HK-2 (cell line): Measurements from ENCODE around the gene LMAN2.
"Not testable (repeated sequence)": the region's sequence is repeated elsewhere in the genome, so short reads cannot be mapped to it uniquely, and the experiment has no call there.

ENCODE experiments used
- DNase-seq: peaks from one replicate; pipeline ENCODE4 v3.0.0-alpha.2; 2018; ENCODE audit not compliant: unreplicated experiment

The LMAN2 gene

GRCh38 chr5:177306674-177307543 is 44.6 kb downstream of the LMAN2 start:
- no peak for DNase-seq

DNA sequence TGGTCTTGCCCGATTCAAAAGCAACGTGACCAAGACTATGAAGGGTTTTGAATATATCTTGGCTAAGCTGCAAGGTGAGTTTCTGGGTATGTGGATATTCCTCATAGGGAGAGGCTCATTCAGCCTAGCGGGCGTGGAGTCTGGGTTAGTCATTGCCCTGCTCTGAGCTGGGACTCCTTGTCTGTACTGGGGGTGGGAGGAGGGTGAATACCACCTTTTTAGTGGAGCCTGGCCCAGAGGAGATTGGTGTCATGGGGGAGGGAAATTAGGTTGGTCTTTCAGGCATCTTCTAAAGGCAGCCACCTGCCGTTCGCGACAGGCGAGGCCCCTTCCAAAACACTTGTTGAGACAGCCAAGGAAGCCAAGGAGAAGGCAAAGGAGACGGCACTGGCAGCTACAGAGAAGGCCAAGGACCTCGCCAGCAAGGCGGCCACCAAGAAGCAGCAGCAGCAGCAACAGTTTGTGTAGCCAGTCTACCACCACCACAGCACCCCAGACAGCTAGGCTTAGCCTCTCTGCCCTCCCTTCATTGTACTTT is 45.3 kb downstream of the LMAN2 start:
- not testable (repeated sequence) for DNase-seq

GRCh38 chr5:177304392-177305119 is 46.9 kb downstream of the LMAN2 start:
- DNase-seq, result no peak

DNA sequence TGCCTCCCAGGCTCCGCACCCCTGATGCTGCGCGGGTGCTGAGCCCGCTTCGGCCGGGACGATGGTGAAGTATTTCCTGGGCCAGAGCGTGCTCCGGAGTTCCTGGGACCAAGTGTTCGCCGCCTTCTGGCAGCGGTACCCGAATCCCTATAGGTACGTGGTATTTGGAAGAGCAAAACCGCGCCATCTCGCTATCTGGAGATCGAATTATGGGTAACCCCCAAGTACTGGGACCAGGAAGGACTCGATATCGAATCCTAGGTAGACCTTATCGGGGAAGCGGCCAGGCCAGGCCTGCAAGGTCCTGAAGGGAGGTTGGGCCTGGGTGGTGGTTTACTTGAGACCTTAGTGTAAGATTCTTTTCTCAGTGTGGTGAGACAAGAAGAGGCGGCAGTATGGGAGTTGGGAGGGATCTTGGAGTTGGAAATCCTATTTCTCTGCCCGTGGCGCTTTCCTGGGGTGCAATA is 47.5 kb downstream of the LMAN2 start:
- no peak for DNase-seq

DNA sequence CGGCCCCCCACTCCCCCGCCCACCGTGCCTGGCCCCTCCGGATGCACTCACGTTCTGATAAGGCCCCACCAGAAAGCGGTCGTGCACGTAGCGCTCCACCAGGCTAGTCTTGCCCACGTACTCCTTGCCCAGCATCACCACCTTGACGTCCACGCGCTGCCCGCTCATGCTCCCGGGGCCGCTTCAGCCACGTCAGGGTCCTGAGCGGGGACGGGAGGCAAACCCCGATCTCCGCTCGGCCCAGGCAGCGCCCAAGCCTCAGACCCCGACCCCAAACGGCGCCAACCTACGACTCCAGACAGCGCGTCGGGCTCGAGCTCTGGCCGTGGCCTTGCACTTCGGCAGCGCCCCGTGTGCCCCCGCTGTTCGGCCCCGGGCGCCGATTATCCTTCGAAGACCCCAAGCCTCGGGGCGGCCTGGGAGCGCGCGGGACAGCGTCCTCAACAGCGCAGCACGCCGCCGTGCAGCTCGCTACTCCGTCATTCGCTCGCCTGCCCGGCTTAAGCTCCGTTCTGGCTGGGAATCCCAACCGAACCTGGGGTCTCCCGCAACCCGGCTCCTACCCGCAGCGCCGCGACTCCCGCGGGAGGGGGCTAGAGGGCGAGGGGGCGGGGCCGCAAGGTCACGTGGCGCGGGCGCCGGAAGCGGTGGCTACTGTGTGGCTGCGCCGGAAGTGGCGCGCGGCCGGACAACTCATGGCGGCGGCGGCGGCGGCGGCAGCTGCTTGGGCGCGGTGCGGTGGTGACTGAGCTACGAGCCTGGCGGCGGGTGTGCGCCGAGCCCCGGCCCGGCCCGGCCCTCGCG is 48.1 kb downstream of the LMAN2 start, which contains the start of the genes PRELID1 and RAB24:
TSS of gene PRELID1 (plus strand) at position 679 of the 804 bp plus-strand sequence. CDS start 187 bp downstream, outside the sequence.
TSS of gene RAB24 (minus strand) at position 599 of the 804 bp plus-strand sequence. CDS start at position 168, 431 bp downstream.
- peak; percentile 80 for DNase-seq

DNA sequence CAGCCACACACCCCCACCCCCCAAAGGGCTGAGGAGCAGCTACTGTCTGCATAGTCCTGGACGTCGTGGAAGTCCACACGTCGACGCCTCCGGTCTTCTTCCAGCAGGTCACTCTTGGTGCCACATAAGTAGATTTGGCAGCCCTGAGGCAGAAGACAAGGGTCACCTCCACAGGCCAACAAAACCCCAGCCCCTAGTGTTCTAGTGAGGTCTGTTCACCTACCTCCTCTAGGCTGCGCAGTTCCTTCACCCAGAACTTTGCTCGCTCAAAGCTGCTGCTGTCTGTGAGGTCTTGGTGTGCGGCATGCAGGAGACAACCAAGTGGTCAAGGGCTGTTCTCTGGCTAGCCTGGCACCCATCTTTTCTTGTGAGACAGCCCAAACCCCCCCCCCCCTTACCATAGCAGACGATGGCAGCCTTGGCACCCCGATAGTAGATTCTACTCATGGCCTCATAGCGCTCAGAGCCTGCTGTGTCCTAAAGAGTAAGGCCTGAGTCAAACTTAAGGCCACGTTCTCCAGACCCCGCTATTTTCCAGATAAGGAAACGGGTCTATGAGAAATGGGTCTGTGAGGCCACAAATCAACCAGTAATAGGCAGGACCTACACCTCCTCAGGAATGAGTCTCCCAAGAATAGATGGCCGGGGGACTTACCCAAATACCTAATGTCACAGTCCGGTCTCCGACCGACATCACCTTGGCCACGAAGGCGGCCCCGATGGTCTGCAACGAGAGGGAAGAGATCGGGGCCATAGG is 48.9 kb downstream of the LMAN2 start:
- no peak for DNase-seq

DNA sequence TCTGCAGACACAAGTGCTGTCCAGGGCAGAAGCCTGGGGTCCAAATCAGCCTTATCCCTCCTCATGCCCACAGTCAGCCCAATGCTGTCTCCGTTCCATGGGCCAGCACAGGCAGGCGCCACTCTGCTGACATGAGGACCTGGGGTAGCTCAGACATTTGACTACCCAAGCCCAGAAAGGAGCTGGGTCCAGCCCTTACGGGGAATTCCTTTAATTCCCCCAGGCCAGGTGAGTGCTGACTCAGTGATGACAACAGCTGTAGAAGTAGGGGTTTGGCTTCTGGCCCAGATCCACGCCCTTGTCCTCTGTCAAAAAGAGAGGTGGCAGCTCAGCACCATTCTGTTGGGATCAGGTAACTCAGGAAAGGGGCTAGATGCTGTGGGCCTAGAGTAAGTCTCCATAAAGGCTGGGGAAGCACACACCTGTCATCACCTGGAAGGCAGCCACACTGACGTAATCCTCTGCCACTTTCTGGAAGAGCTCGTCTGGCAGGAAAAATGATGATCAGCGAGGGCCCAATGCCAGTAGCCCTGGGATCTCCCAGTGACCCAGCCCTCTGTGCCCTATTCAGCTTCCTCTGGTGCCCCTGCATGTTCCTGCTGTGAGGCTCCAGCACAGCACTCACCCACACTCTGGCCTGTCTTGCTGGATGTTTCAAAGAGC is 49.8 kb downstream of the LMAN2 start:
- DNase-seq, result no peak

- no peak for DNase-seq
These were observed 50.5 kb downstream of the LMAN2 start for GRCh38 chr5:177300951-177301350.

DNA sequence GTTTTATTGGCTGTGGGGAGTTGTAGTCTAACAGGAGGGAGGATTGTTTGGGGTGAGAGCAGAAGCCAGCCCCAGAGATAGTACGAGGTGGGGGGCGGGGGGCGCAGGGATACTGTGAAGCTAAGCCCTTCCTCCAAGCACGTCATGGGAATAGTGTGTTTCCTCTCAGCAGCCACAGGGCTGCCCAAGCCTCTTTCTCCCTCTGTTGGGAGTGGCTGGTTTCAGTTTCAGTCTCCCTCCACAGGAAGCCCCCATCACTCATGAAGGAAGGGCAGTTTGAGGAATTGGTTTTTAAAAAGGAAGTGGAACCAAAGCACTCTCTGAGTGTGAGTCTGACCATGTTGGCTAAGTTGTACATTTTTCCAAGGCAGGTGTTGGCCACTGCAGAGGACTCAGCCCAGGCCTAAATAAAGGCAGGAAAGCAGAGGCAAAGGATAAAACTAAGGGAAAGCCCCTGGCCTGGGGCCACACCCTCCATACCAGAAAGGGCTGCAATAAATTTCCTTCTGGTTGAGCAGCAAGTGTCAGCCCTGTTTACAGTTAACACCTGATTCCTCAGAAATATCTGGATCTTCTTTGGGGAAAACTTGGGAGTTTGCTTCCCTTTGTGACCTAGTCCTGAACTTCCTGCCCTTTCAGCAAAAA is 51.1 kb downstream of the LMAN2 start:
- DNase-seq, result no peak

GRCh38 chr5:177299697-177300096 is 51.8 kb downstream of the LMAN2 start:
- no peak for DNase-seq

GRCh38 chr5:177297922-177298321 is 53.5 kb downstream of the LMAN2 start:
- DNase-seq, result no peak

DNA sequence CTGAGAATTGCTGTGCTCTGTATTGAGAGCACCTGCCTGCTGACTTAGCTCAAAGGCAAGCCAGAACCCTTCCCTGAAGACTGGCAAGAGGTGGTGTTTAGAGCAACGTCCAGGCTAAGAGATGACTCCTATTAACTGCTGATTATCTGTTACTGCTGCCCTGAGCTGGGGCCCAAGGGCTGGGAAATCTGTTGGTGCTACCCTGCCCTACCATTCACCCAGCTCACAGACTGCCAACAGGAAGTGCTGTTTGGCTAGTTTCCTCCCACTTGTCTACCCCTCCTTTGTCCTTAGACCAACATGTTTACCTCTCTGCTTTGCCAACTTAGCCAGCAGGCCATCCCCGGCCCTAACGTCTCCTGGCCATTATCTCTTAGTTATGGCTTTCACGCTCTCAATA is 54.9 kb downstream of the LMAN2 start:
- no peak for DNase-seq

DNA sequence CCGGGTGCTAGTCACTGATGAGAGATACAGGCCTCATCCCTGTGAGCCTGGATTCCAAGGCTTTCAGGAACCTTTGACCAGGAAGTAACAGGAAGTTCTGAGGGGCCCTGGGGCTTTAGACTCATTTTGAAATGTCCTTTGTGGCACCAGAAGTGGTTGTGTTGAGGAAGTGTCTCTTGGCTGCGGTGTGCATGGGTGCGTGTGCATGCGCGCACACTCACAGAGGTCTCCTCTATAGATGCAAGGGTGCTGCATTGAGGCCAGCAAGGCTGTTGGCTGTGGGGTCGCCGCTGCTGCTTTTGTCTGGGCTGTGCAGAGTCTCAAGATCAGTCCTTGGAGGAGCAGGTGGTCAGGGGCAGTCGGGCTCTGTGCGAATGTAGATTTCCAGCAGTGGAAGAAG is 55.5 kb downstream of the LMAN2 start:
- no peak for DNase-seq

DNA sequence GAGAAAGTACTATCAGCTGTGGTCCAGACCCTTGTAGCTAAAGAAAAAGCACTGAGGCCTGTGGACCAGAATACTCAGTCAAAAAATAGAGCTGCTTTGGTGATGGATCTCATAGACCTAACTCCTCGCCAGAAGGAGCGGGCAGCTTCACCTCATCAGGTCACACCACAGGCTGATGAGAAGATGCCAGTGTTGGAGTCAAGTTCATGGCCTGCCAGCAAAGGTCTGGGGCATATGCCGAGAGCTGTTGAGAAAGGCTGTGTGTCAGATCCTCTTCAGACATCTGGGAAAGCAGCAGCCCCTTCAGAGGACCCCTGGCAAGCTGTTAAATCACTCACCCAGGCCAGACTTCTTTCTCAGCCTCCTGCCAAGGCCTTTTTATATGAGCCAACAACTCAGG is 56.8 kb downstream of the LMAN2 start:
- no peak for DNase-seq

- DNase-seq, result no peak
These were observed 57.5 kb downstream of the LMAN2 start for GRCh38 chr5:177293819-177294581.

DNA sequence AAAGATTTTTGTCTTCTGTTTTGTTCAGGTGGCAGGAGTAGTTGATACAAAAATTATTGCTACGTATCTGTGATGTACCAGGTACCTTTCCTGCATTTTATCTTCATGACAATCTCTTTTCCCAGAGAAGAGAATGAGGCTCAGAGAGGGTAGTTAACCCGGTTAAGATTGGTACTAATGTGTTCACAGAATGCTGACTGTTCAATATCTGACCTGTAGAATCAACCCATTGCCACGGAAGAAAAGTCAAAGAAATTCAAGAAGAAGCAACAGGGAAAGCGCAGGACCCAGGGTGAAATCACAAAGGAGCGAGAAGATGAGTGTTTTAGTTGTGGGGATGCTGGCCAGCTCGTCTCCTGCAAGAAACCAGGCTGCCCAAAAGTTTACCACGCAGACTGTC is 59.7 kb downstream of the LMAN2 start:
- no peak for DNase-seq

GRCh38 chr5:177290816-177291596 is 60.5 kb downstream of the LMAN2 start:
- no peak for DNase-seq

DNA sequence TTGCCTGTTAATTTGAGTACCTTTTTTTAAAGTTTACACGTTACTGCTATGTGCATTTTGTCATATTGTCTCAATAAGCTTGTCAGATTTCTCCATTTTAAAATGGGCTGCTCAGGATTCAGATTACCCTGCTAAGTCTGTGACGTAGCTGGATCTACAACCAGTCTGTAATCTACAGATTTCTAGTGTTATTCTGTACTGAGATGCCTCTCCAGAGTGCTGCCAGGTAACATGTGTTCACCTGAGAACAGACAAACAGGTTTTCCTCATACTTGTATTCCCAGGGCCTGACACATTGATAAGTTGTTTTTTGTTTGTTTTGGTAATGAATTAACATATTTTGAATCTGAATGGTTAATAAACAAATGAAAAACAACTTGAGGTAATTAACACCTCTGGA is 63.3 kb downstream of the LMAN2 start:
- no peak for DNase-seq
